Stimulated activated CD4-positive, alpha-beta T cell treated with anti-CD3 and anti-CD28 coated beads, Interleukin-1b, Interleukin-23, amount 100 ng/mL, for 4 hours (primary cell): Measurements from ENCODE around the gene CCSER1.
"Not testable (repeated sequence)": the region's sequence is repeated elsewhere in the genome, so short reads cannot be mapped to it uniquely, and the experiment has no call there.

Experiments used
- DNase-seq, 2 donors: peaks; one replicate each; pipeline ENCODE4 v3.0.0-alpha.2; 2020; ENCODE audit warnings: low read depth in 2 of 2

CCSER1 gene

GRCh38 chr4:91167864-91168653, 1040.9 kb downstream of the CCSER1 start:
- DNase-seq = not testable (repeated sequence)

- no peak for DNase-seq
Measured at GRCh38 chr4:91170768-91171167, 1043.6 kb downstream of the CCSER1 start.

- DNase-seq = no peak
Measured at GRCh38 chr4:91171217-91171616, 1044.0 kb downstream of the CCSER1 start.

GRCh38 chr4:91185061-91185460, 1057.9 kb downstream of the CCSER1 start:
- not testable (repeated sequence) for DNase-seq

- no peak for DNase-seq
Measured at GRCh38 chr4:91198951-91199350, 1071.8 kb downstream of the CCSER1 start.

GRCh38 chr4:91207535-91207934, 1080.3 kb downstream of the CCSER1 start:
- no peak for DNase-seq

- no peak for DNase-seq
Measured at GRCh38 chr4:91212211-91212610, 1085.0 kb downstream of the CCSER1 start.

GRCh38 chr4:91217831-91218403, 1090.7 kb downstream of the CCSER1 start:
- DNase-seq = not testable (repeated sequence)

- no peak for DNase-seq
Measured at GRCh38 chr4:91220315-91220714, 1093.1 kb downstream of the CCSER1 start.

- DNase-seq = no peak
Measured at GRCh38 chr4:91222014-91222413, 1094.8 kb downstream of the CCSER1 start.

GRCh38 chr4:91226867-91227266, 1099.7 kb downstream of the CCSER1 start:
- no peak for DNase-seq

GRCh38 chr4:91228659-91229058, 1101.5 kb downstream of the CCSER1 start:
- DNase-seq = no peak

- DNase-seq = no peak
Measured at GRCh38 chr4:91233164-91233563, 1106.0 kb downstream of the CCSER1 start.

- no peak for DNase-seq
Measured at GRCh38 chr4:91243132-91243531, 1115.9 kb downstream of the CCSER1 start.

- no peak for DNase-seq
Measured at GRCh38 chr4:91256043-91256442, 1128.8 kb downstream of the CCSER1 start.

- no peak for DNase-seq
Measured at GRCh38 chr4:91256751-91257150, 1129.6 kb downstream of the CCSER1 start.

- DNase-seq = no peak
Measured at GRCh38 chr4:91257721-91258120, 1130.5 kb downstream of the CCSER1 start.

- no peak for DNase-seq
Measured at GRCh38 chr4:91258326-91258725, 1131.1 kb downstream of the CCSER1 start.

GRCh38 chr4:91267543-91267942, 1140.3 kb downstream of the CCSER1 start:
- no peak for DNase-seq

- DNase-seq = not testable (repeated sequence)
Measured at GRCh38 chr4:91268481-91268880, 1141.3 kb downstream of the CCSER1 start.

GRCh38 chr4:91268913-91269312, 1141.7 kb downstream of the CCSER1 start:
- DNase-seq = no peak

GRCh38 chr4:91279899-91280298, 1152.7 kb downstream of the CCSER1 start:
- no peak for DNase-seq

- DNase-seq = no peak
Measured at GRCh38 chr4:91280551-91281290, 1153.5 kb downstream of the CCSER1 start.
